Suprapubic skin (tissue), 4 donors: Measurements from ENCODE around the gene CIBAR2. TPM values are rescaled to one million over a fixed set of nuclear protein-coding genes. Genes with fewer than 3 reads are reported as not detected.

ENCODE experiments used
- DNase-seq, 2 donors: peaks; one replicate each; pipeline ENCODE4 v3.0.0-alpha.2; 2019; ENCODE audit warnings: low spot score in 2 of 2
- H3K27ac ChIP-seq: fragments of 200-600 bp; sonication (generic); one replicate; pipeline ENCODE4 v1.5.1; 2019
- H3K27me3 ChIP-seq: fragments of 200-600 bp; sonication (generic); one replicate; pipeline ENCODE4 v1.5.1; 2019
- H3K36me3 ChIP-seq: fragments of 200-600 bp; sonication (generic); one replicate; pipeline ENCODE4 v1.5.1; 2019
- H3K4me1 ChIP-seq: fragments of 200-600 bp; sonication (generic); one replicate; pipeline ENCODE4 v1.5.1; 2019
- H3K4me3 ChIP-seq: fragments of 200-600 bp; sonication (generic); one replicate; pipeline ENCODE4 v1.5.1; 2019; ENCODE audit warnings: mild to moderate bottlenecking
- H3K9me3 ChIP-seq: fragments of 200-600 bp; sonication (generic); one replicate; pipeline ENCODE4 v1.5.1; 2019
- CTCF ChIP-seq, 2 donors: fragments of 200-600 bp in 1 of 2; fragments of 450-650 bp in 1 of 2; sonication (generic) in 1 of 2; IDR thresholded peaks; one replicate each; pipeline ENCODE4 v1.5.1; 2016 to 2019; ENCODE audit warnings: antibody characterized with exemption in 2 of 2, mild to moderate bottlenecking in 1 of 2, moderate library complexity in 1 of 2
- EP300 ChIP-seq: sonication (generic); formaldehyde crosslinking; IDR thresholded peaks from one replicate; pipeline ENCODE4 v1.6.1; 2017; ENCODE audit warnings: antibody characterized with exemption
- POLR2A ChIP-seq, 2 donors: fragments of 450-650 bp; IDR thresholded peaks; one replicate each; pipeline ENCODE4 v1.6.1; 2017; ENCODE audit warnings: antibody characterized with exemption in 2 of 2, mild to moderate bottlenecking in 2 of 2, moderate library complexity in 2 of 2
- POLR2AphosphoS5 ChIP-seq, 3 donors: sonication (generic); formaldehyde crosslinking; IDR thresholded peaks; one replicate each; pipeline ENCODE4 v1.6.1; 2017; ENCODE audit warnings: antibody characterized with exemption in 3 of 3
- WGBS: methylation state at CpG from one replicate; pipeline ENCODE4 v1.1.5; 2018; 5-methylcytosine and 5-hydroxymethylcytosine counted together
- total RNA-seq, 4 donors: library from RNA; depleted of rRNA; stranded (reverse); fragments of >200 nt; gene quantifications; one replicate each; pipeline ENCODE4 v1.1.0, GENCODE V29; 2016

The CIBAR2 gene
- total RNA-seq, 4 donors from 2014 or later = not detected

DNA sequence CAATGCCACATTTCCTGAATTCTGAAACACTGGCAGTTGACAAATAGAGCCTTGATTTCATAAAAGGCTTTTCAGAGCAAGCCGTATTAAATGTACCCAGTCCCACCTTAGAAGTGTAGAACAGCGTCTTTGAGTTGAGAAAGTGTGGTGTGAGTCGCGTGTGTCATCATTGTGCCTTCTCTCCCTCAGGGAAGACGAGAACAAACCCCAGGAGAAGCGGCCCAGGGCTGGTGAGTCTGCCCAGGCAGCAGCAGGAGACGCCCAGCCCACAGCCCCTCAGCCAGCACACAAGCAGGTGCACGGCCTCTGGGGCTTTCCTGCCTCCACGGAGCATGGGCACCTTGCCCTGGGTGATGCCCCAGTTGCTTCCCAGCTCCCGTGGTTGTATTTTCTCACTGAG lies 34.0 kb downstream of the CIBAR2 start:
- TF ChIP-seq CTCF (IDR thresholded peaks at IDR 0.05) = no peak
- TF ChIP-seq EP300 = no peak
- TF ChIP-seq POLR2AphosphoS5 (IDR thresholded peaks at IDR 0.05) = no peak
- no peak for TF ChIP-seq POLR2A (IDR thresholded peaks at IDR 0.05)
- DNase-seq = no peak
- Histone ChIP-seq H3K36me3 (peaks cover 46% of the 10 kb centered on the region), H3K9me3 (no peaks in the 10 kb centered on the region), H3K27me3 (no peaks in the 10 kb centered on the region), H3K27ac (no peak overlapping the region), H3K4me3 (no peak overlapping the region), H3K4me1 (peaks cover 5% of the 10 kb centered on the region)
- WGBS = 73% methylated on average over 7 of the region's 10 CpGs

DNA sequence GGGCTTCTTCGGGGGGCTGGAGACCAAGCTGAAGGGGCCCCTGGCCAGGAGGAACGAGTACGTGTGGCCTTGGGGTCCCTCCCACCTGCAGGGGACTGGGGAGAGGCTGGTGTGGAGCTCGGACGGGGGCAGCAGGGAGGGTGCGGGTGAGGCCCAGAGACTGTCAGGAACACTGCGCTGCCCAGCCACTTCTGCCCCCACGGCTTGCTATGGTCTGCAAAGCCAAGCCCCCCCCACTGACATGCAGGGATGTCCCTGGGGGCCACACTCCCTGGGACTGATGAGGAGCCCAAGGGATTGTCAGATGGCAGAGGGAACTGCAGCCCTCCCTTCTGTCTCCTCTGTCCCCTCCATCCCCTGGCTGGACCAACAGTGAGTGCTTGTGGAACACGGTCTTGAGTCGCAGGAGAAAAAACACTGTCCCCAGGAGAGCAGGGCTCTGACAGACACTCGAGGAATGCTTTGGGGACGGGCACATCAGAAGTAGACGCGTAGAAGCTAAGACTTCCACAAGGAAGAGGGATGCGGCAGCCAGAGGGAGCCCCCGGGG lies 34.6 kb downstream of the CIBAR2 start:
- Histone ChIP-seq H3K9me3 (no peaks in the 10 kb centered on the region), H3K4me3 (no peak overlapping the region), H3K27me3 (no peaks in the 10 kb centered on the region), H3K27ac (no peak overlapping the region), H3K36me3 (peaks cover 46% of the 10 kb centered on the region), H3K4me1 (peaks cover 8% of the 10 kb centered on the region)
- DNase-seq = no peak
- TF ChIP-seq CTCF (IDR thresholded peaks at IDR 0.05) (no peak), EP300 (no peak), POLR2AphosphoS5 (IDR thresholded peaks at IDR 0.05) (no peak), POLR2A (IDR thresholded peaks at IDR 0.05) (no peak)
- WGBS = 95% methylated on average over 15 of the region's 16 CpGs

GRCh38 chr16:85077039-85077438 lies 35.2 kb downstream of the CIBAR2 start:
- no peak overlapping the region for H3K27ac ChIP-seq
- peaks cover 46% of the 10 kb centered on the region for H3K36me3 ChIP-seq
- WGBS = 20% methylated on average over 1 of the region's 10 CpGs
- no peak for TF ChIP-seq POLR2A (IDR thresholded peaks at IDR 0.05)
- TF ChIP-seq CTCF (IDR thresholded peaks at IDR 0.05) = no peak
- no peak for TF ChIP-seq EP300
- TF ChIP-seq POLR2AphosphoS5 (IDR thresholded peaks at IDR 0.05) = no peak
- peaks cover 7% of the 10 kb centered on the region for H3K4me1 ChIP-seq
- no peak overlapping the region for H3K4me3 ChIP-seq
- H3K9me3 ChIP-seq = no peaks in the 10 kb centered on the region
- no peaks in the 10 kb centered on the region for H3K27me3 ChIP-seq
- DNase-seq = no peak

GRCh38 chr16:85075236-85075924 lies 36.9 kb downstream of the CIBAR2 start:
- Histone ChIP-seq H3K9me3 (no peaks in the 10 kb centered on the region), H3K27me3 (no peaks in the 10 kb centered on the region), H3K4me3 (no peak overlapping the region), H3K4me1 (peaks cover 7% of the 10 kb centered on the region), H3K27ac (no peak overlapping the region), H3K36me3 (peaks cover 37% of the 10 kb centered on the region)
- no peak for DNase-seq
- WGBS = 90% methylated on average over 16 of the region's 16 CpGs
- no peak for TF ChIP-seq POLR2A (IDR thresholded peaks at IDR 0.05)
- no peak for TF ChIP-seq POLR2AphosphoS5 (IDR thresholded peaks at IDR 0.05)
- TF ChIP-seq CTCF (IDR thresholded peaks at IDR 0.05) = no peak
- no peak for TF ChIP-seq EP300

- Histone ChIP-seq H3K27me3 (no peaks in the 10 kb centered on the region), H3K36me3 (peaks cover 37% of the 10 kb centered on the region), H3K9me3 (no peaks in the 10 kb centered on the region), H3K4me1 (peaks cover 7% of the 10 kb centered on the region), H3K4me3 (no peak overlapping the region), H3K27ac (no peak overlapping the region)
- DNase-seq = no peak
- TF ChIP-seq POLR2A (IDR thresholded peaks at IDR 0.05) = no peak
- no peak for TF ChIP-seq EP300
- no peak for TF ChIP-seq CTCF (IDR thresholded peaks at IDR 0.05)
- TF ChIP-seq POLR2AphosphoS5 (IDR thresholded peaks at IDR 0.05) = no peak
- WGBS = 91% methylated on average over 6 of the region's 6 CpGs
These were observed 37.9 kb downstream of the CIBAR2 start for GRCh38 chr16:85074225-85074914.
